B cell (primary cell): Measurements from ENCODE around the gene LPAR2. TPM values are rescaled to one million over a fixed set of nuclear protein-coding genes. Genes with fewer than 3 reads are reported as not detected.

Experiments used
- ATAC-seq: fragments of 200-7000 bp; cut with Tn5 transposase; one replicate; pipeline ENCODE4 v1.10.0; 2021; ENCODE audit warnings: low read depth, mild to moderate bottlenecking, moderate number of reproducible peaks, moderate library complexity
- CTCF ChIA-PET: fragments of 350-600 bp; sonication (Branson Sonifier 250); formaldehyde crosslinking; loops from one replicate; lab custom pipeline; 2021; ENCODE audit warnings: antibody characterized with exemption, inconsistent platforms; lab: Charles Lee
- POLR2A ChIA-PET: fragments of 350-600 bp; sonication (Branson Sonifier 250); formaldehyde crosslinking; loops from one replicate; lab custom pipeline; 2021; ENCODE audit warnings: antibody characterized with exemption; lab: Charles Lee
- DNase-seq: peaks from one replicate; pipeline ENCODE4 v3.0.0; 2013
- H2AFZ ChIP-seq: 2 replicates; pipeline ENCODE4 v1.6.1; 2012; ENCODE audit warnings: mild to moderate bottlenecking, low read depth, low read length; ENCODE audit not compliant: insufficient read depth, poor library complexity, severe bottlenecking
- H3K27ac ChIP-seq, 2 donors: 1 replicate in 1 of 2; 2 replicates in 1 of 2; pipeline ENCODE4 v1.5.1; 2012 to 2013; ENCODE audit warnings: low read length in 2 of 2, mild to moderate bottlenecking in 2 of 2, moderate library complexity in 1 of 2
- H3K27me3 ChIP-seq, 4 experiments: fragments of 200-600 bp in 1 of 4; sonication (generic) in 1 of 4; replicated peaks in 1 of 4; 1 replicate in 2 of 4; 2 replicates in 2 of 4; pipeline versions ENCODE4 v1.6.1 to v1.7.0; 2013 to 2016; ENCODE audit warnings: low read length in 3 of 4, mild to moderate bottlenecking in 2 of 4, mixed read lengths in 1 of 4, moderate library complexity in 1 of 4; ENCODE audit not compliant: insufficient read depth in 4 of 4, control insufficient read depth in 3 of 4; ENCODE audit errors: control extremely low read depth in 1 of 4
- H3K36me3 ChIP-seq, 2 experiments: replicated peaks in 1 of 2; 1 replicate in 1 of 2; 2 replicates in 1 of 2; pipeline versions ENCODE4 v1.6.1 to v1.7.1; 2013; ENCODE audit warnings: low read length in 1 of 2; ENCODE audit not compliant: insufficient read depth in 2 of 2, control insufficient read depth in 1 of 2; ENCODE audit errors: control extremely low read depth in 1 of 2, extremely low read depth in 1 of 2
- H3K4me1 ChIP-seq, 2 donors: fragments of 200-600 bp in 1 of 2; sonication (generic) in 1 of 2; 1 replicate in 1 of 2; 2 replicates in 1 of 2; pipeline versions ENCODE4 v1.5.1 to v1.6.1; 2013 to 2017; ENCODE audit warnings: low read length in 2 of 2; ENCODE audit not compliant: control insufficient read depth in 2 of 2, insufficient read depth in 2 of 2
- H3K4me2 ChIP-seq: replicated peaks from 2 replicates; pipeline ENCODE3; 2012; ENCODE audit warnings: mild to moderate bottlenecking, low read depth, low read length; ENCODE audit not compliant: poor library complexity, severe bottlenecking
- H3K4me3 ChIP-seq, 5 experiments: fragments of 200-600 bp in 1 of 5; sonication (generic) in 1 of 5; 1 replicate in 3 of 5; 2 replicates in 2 of 5; pipeline versions ENCODE4 v1.5.1 to v1.7.0; 2011 to 2016; ENCODE audit warnings: low read length in 4 of 5, mild to moderate bottlenecking in 4 of 5, low read depth in 2 of 5, control low read depth in 1 of 5, moderate library complexity in 1 of 5; ENCODE audit not compliant: insufficient read depth in 1 of 5; ENCODE audit errors: control extremely low read depth in 1 of 5, extremely low read depth in 1 of 5
- H3K79me2 ChIP-seq: fragments of 200-600 bp; sonication (generic); one replicate; pipeline ENCODE4 v1.6.0; 2016; ENCODE audit warnings: low read length; ENCODE audit not compliant: control insufficient read depth, insufficient read depth
- H3K9ac ChIP-seq: fragments of 200-600 bp; sonication (generic); 2 replicates; pipeline ENCODE4 v1.6.1; 2017; ENCODE audit warnings: mild to moderate bottlenecking, low read length, moderate library complexity
- H3K9me3 ChIP-seq, 3 donors: one replicate each; pipeline versions ENCODE4 v1.6.1 to v1.7.1; 2013; ENCODE audit warnings: low read length in 2 of 3; ENCODE audit not compliant: control insufficient read depth in 2 of 3, insufficient read depth in 1 of 3; ENCODE audit errors: control extremely low read depth in 1 of 3
- H4K20me1 ChIP-seq: 2 replicates; pipeline ENCODE4 v1.6.0; 2012; ENCODE audit warnings: mild to moderate bottlenecking, low read length; ENCODE audit not compliant: insufficient read depth, control insufficient read depth, poor library complexity, severe bottlenecking
- H3K27ac Mint-ChIP-seq: one replicate; pipeline ENCODE4 v1.8.0; 2021; ENCODE audit warnings: mixed read lengths
- H3K27me3 Mint-ChIP-seq: one replicate; pipeline ENCODE4 v1.8.0; 2021; ENCODE audit warnings: mixed read lengths
- H3K4me1 Mint-ChIP-seq: one replicate; pipeline ENCODE4 v1.8.0; 2021; ENCODE audit warnings: mixed read lengths
- H3K4me3 Mint-ChIP-seq: one replicate; pipeline ENCODE4 v1.8.0; 2021; ENCODE audit warnings: mixed read lengths
- H3K9me3 Mint-ChIP-seq: one replicate; pipeline ENCODE4 v1.8.0; 2022; ENCODE audit warnings: mixed read lengths; ENCODE audit not compliant: insufficient read depth
- CTCF ChIP-seq: fragments of 200-600 bp; IDR thresholded peaks from one replicate; pipeline ENCODE4 v1.8.0; 2022; ENCODE audit warnings: antibody characterized with exemption, mild to moderate bottlenecking
- EZH2 ChIP-seq: IDR thresholded peaks from 2 replicates; pipeline ENCODE4 v1.6.1; 2012; ENCODE audit warnings: borderline replicate concordance, low read depth, mild to moderate bottlenecking, moderate library complexity, low read length; ENCODE audit not compliant: insufficient read depth, poor library complexity, severe bottlenecking
- WGBS: methylation state at CpG from one replicate; pipeline ENCODE4 v1.1.5; 2013; ENCODE audit warnings: missing lambda C conversion rate; ENCODE audit not compliant: insufficient coverage; 5-methylcytosine and 5-hydroxymethylcytosine counted together
- intact Hi-C: fragments of 100-400 bp; cut with micrococcal nuclease; formaldehyde crosslinking; loops from one replicate; pipeline ENCODE4 v1.10.0; 2022
- polyA plus RNA-seq: library from polyadenylated mRNA; depleted of rRNA; stranded (reverse); fragments of >200 nt; gene quantifications from 2 replicates; pipeline ENCODE4 v1.2.3, GENCODE V29; 2012
- total RNA-seq, 2 donors: library from RNA; stranded (reverse); fragments of 120-200 nt in 1 of 2; gene quantifications; 1 replicate in 1 of 2; 2 replicates in 1 of 2; pipeline versions ENCODE4 v1.2.3 to v1.2.4, GENCODE V29; 2013 to 2022

LPAR2 gene
- total and polyA plus RNA-seq, 2 donors (not counting 1 experiment from before 2014, with no cell fraction given), result 27.1 to 37.2 TPM

- peak overlapping the region; percentile 98 for H3K4me2 ChIP-seq
- H3K9me3 ChIP-seq, result peaks cover 0 to 3% (median 0%) of the 10 kb centered on the region in 3 donors
- TF ChIP-seq CTCF (no peak), EZH2 (no peak)
- H3K36me3 ChIP-seq, result peaks cover 0 to 70% of the 10 kb centered on the region in 2 experiments
- Mint-ChIP-seq H3K4me1 (peaks cover 18% of the 10 kb centered on the region), H3K27me3 (no peaks in the 10 kb centered on the region), H3K27ac (peak overlapping the region; percentile 98), H3K9me3 (no peaks in the 10 kb centered on the region), H3K4me3 (peak overlapping the region; percentile 99)
- ChIA-PET POLR2A (interaction anchor here (3.7 kb wide), 1 partner anchor 20 kb away, joined by 22 read pairs; the partner anchor contains the start of gene ATP13A1), CTCF (interaction anchor here (1.0 to 1.2 kb wide), 2 partner anchors 20 to 110 kb away, joined by 3 to 4 read pairs; no protein-coding TSS in a partner anchor)
- peak overlapping the region; percentile 95 to 98 for H3K27ac ChIP-seq
- WGBS, result 0% methylated on average over 11 of the region's 16 CpGs
- H3K79me2 ChIP-seq, result peaks cover 52% of the 10 kb centered on the region
- H3K9ac ChIP-seq, result peak overlapping the region; percentile 96
- intact Hi-C loops, result loop anchor here (1.0 kb wide), 5 partner anchors 14 to 110 kb away; partner anchors contain the start of genes ATP13A1, LPAR2 and PBX4
- peak overlapping the region; percentile 92 to 100 (median 95) for H3K4me3 ChIP-seq
- peaks cover 17 to 21% of the 10 kb centered on the region in 2 donors for H3K4me1 ChIP-seq
- peaks cover 20% of the 10 kb centered on the region for H4K20me1 ChIP-seq
- no peaks in the 10 kb centered on the region for H3K27me3 ChIP-seq
- peak; percentile 3 for ATAC-seq
- peak overlapping the region; percentile 76 for H2AFZ ChIP-seq
- DNase-seq, result no peak
Measured at GRCh38 chr19:19642506-19643157, 14.6 kb upstream of the LPAR2 start.
